H1 (cell line): ENCODE data around the gene SPSB2. TPM values are rescaled to one million over a fixed set of nuclear protein-coding genes. Genes with fewer than 3 reads are reported as not detected.
"Not testable (repeated sequence)": the region's sequence is repeated elsewhere in the genome, so short reads cannot be mapped to it uniquely, and the experiment has no call there.

Source experiments
- CTCF ChIA-PET: fragments of 300-600 bp; sonication (Branson Sonifier 250); formaldehyde crosslinking; loops from one replicate; lab custom pipeline; 2021; ENCODE audit not compliant: partially characterized antibody; lab: Charles Lee
- POLR2A ChIA-PET: fragments of 300-600 bp; sonication (Branson Sonifier 250); formaldehyde crosslinking; loops from one replicate; lab custom pipeline; 2021; ENCODE audit warnings: inconsistent platforms; ENCODE audit not compliant: partially characterized antibody; lab: Charles Lee
- DNase-seq, 2 experiments: peaks; one replicate each; pipeline versions ENCODE4 v3.0.0 to v3.0.0-alpha.2; 2010 to 2022; ENCODE audit warnings: low spot score in 2 of 2, low read depth in 1 of 2, mixed read lengths in 1 of 2
- FAIRE-seq: peaks from 2 replicates; lab custom pipeline; 2011; peaks lifted over from hg19 to GRCh38; lab: Jason Lieb, UNC
- H2AFZ ChIP-seq: 2 replicates; pipeline ENCODE4 v1.8.1; 2012; ENCODE audit warnings: low read length, inconsistent platforms
- H2AK5ac ChIP-seq: 2 replicates; pipeline ENCODE4 v1.6.1; 2013; ENCODE audit warnings: low read depth, low read length
- H2BK120ac ChIP-seq: replicated peaks from 2 replicates; pipeline ENCODE3; 2013; ENCODE audit warnings: low read depth, low read length, inconsistent platforms
- H2BK12ac ChIP-seq: 2 replicates; pipeline ENCODE4 v1.6.1; 2013; ENCODE audit warnings: low read depth, low read length
- H2BK15ac ChIP-seq: 2 replicates; pipeline ENCODE4 v1.6.1; 2013; ENCODE audit warnings: low read length
- H2BK20ac ChIP-seq: 2 replicates; pipeline ENCODE4 v1.6.1; 2013; ENCODE audit warnings: low read length
- H2BK5ac ChIP-seq: 2 replicates; pipeline ENCODE4 v1.6.1; 2013; ENCODE audit warnings: low read depth, low read length
- H3K14ac ChIP-seq: 2 replicates; pipeline ENCODE4 v1.6.1; 2013; ENCODE audit warnings: inconsistent platforms; ENCODE audit not compliant: insufficient read length
- H3K18ac ChIP-seq: 2 replicates; pipeline ENCODE4 v1.6.1; 2013; ENCODE audit warnings: low read length; ENCODE audit errors: extremely low read depth
- H3K23ac ChIP-seq: 2 replicates; pipeline ENCODE4 v1.6.1; 2013; ENCODE audit warnings: inconsistent platforms; ENCODE audit not compliant: insufficient read length
- H3K23me2 ChIP-seq: 2 replicates; pipeline ENCODE4 v1.6.1; 2013; ENCODE audit warnings: low read depth, low read length
- H3K27ac ChIP-seq: 2 replicates; pipeline ENCODE4 v1.6.1; 2011; ENCODE audit warnings: low read depth, low read length, inconsistent platforms
- H3K27me3 ChIP-seq, 4 experiments: replicated peaks in 1 of 4; 1 replicate in 1 of 4; 2 replicates in 3 of 4; pipeline versions ENCODE4 v1.6.1 to v1.8.1; 2011 to 2013; ENCODE audit warnings: low read length in 3 of 4, mild to moderate bottlenecking in 3 of 4, inconsistent platforms in 2 of 4, mixed read lengths in 2 of 4, moderate library complexity in 1 of 4; ENCODE audit not compliant: control insufficient read depth in 3 of 4, insufficient read depth in 3 of 4; ENCODE audit errors: extremely low read depth in 1 of 4
- H3K36me3 ChIP-seq, 4 experiments: 2 replicates each; pipeline versions ENCODE4 v1.6.1 to v1.8.1; 2011 to 2013; ENCODE audit warnings: mild to moderate bottlenecking in 4 of 4, low read length in 3 of 4, moderate library complexity in 2 of 4, control low read depth in 1 of 4, inconsistent platforms in 1 of 4; ENCODE audit not compliant: insufficient read depth in 4 of 4, control insufficient read depth in 2 of 4
- H3K4ac ChIP-seq: replicated peaks from 2 replicates; pipeline ENCODE3; 2013; ENCODE audit warnings: low read length, low read depth, mixed read lengths, inconsistent platforms; ENCODE audit not compliant: insufficient read length
- H3K4me1 ChIP-seq, 4 experiments: replicated peaks in 1 of 4; 1 replicate in 1 of 4; 2 replicates in 3 of 4; pipeline versions ENCODE4 v1.6.1 to v1.8.1; 2011 to 2013; ENCODE audit warnings: low read length in 3 of 4, inconsistent platforms in 2 of 4, mixed read lengths in 1 of 4; ENCODE audit not compliant: insufficient read depth in 4 of 4, control insufficient read depth in 3 of 4
- H3K4me2 ChIP-seq, 2 experiments: 2 replicates each; pipeline versions ENCODE4 v1.6.1 to v1.8.1; 2011 to 2013; ENCODE audit warnings: low read depth in 2 of 2, low read length in 2 of 2, control low read depth in 1 of 2, inconsistent platforms in 1 of 2, mild to moderate bottlenecking in 1 of 2; ENCODE audit not compliant: insufficient read depth in 1 of 2
- H3K4me3 ChIP-seq, 4 experiments: fragments of 200-600, 300-600 bp in 1 of 4; sonication (generic), shearing (Covaris generic), sonication (Bioruptor Twin) in 1 of 4; 2 replicates each; pipeline versions ENCODE4 v1.5.1 to v1.8.1; 2011 to 2016; ENCODE audit warnings: low read length in 4 of 4, low read depth in 3 of 4, control low read depth in 2 of 4, inconsistent platforms in 2 of 4, mild to moderate bottlenecking in 2 of 4, mixed read lengths in 1 of 4, moderate library complexity in 1 of 4; ENCODE audit not compliant: insufficient read depth in 2 of 4; ENCODE audit errors: extremely low read depth in 1 of 4
- H3K56ac ChIP-seq: replicated peaks from 2 replicates; pipeline ENCODE3; 2013; ENCODE audit warnings: low read depth, mild to moderate bottlenecking, mixed read lengths, low read length, inconsistent platforms; ENCODE audit not compliant: insufficient read length
- H3K79me1 ChIP-seq: 2 replicates; pipeline ENCODE4 v1.6.1; 2013; ENCODE audit warnings: low read depth, low read length, control low read depth
- H3K79me2 ChIP-seq, 2 experiments: 2 replicates each; pipeline versions ENCODE4 v1.6.1 to v1.8.1; 2012 to 2013; ENCODE audit warnings: low read length in 2 of 2, mild to moderate bottlenecking in 2 of 2, inconsistent platforms in 1 of 2; ENCODE audit not compliant: insufficient read depth in 2 of 2, control insufficient read depth in 1 of 2
- H3K9ac ChIP-seq, 4 experiments: replicated peaks in 1 of 4; 1 replicate in 1 of 4; 2 replicates in 3 of 4; pipeline versions ENCODE4 v1.6.1 to v1.8.1; 2011 to 2013; ENCODE audit warnings: low read depth in 3 of 4, low read length in 3 of 4, control low read depth in 2 of 4, mild to moderate bottlenecking in 2 of 4, moderate library complexity in 2 of 4, inconsistent platforms in 1 of 4; ENCODE audit errors: extremely low read depth in 1 of 4
- H3K9me3 ChIP-seq, 2 experiments: 2 replicates each; pipeline versions ENCODE4 v1.6.1 to v1.8.1; 2012 to 2013; ENCODE audit warnings: mild to moderate bottlenecking in 2 of 2, moderate library complexity in 2 of 2, control low read depth in 1 of 2, inconsistent platforms in 1 of 2, low read depth in 1 of 2, low read length in 1 of 2, mixed read lengths in 1 of 2; ENCODE audit not compliant: insufficient read depth in 2 of 2
- H4K20me1 ChIP-seq, 2 experiments: replicated peaks in 1 of 2; 2 replicates each; pipeline versions ENCODE3 to v1.8.1; 2011 to 2013; ENCODE audit warnings: inconsistent platforms in 2 of 2, low read length in 2 of 2, mild to moderate bottlenecking in 1 of 2; ENCODE audit not compliant: insufficient read depth in 2 of 2, control insufficient read depth in 1 of 2
- H4K5ac ChIP-seq: 2 replicates; pipeline ENCODE4 v1.6.1; 2013; ENCODE audit warnings: low read length, low read depth, mixed read lengths, inconsistent platforms; ENCODE audit not compliant: insufficient read length
- H4K8ac ChIP-seq: 2 replicates; pipeline ENCODE4 v1.8.0; 2013; ENCODE audit warnings: mild to moderate bottlenecking, moderate library complexity, low read length, inconsistent platforms; ENCODE audit not compliant: insufficient read depth; ENCODE audit errors: extremely low read depth
- H4K91ac ChIP-seq: replicated peaks from 2 replicates; pipeline ENCODE3; 2013; ENCODE audit warnings: low read length, mixed read lengths, inconsistent platforms; ENCODE audit not compliant: insufficient read length
- WGBS, 2 experiments: shearing (Covaris generic) in 1 of 2; methylation state at CpG; one replicate each; pipeline versions ENCODE4 v1.1.6 to v1.1.7; 2013 to 2015; ENCODE audit warnings: low lambda C conversion rate in 2 of 2, mixed read lengths in 2 of 2, inconsistent platforms in 1 of 2, low coverage in 1 of 2, missing lambda C conversion rate in 1 of 2; ENCODE audit not compliant: insufficient replicate concordance in 2 of 2, insufficient coverage in 1 of 2, insufficient read length in 1 of 2; ENCODE audit errors: extremely low coverage in 1 of 2, missing lambda C conversion rate in 1 of 2; 5-methylcytosine and 5-hydroxymethylcytosine counted together
- polyA plus RNA-seq, 7 experiments: library from polyadenylated mRNA; depleted of rRNA in 3 of 7; stranded (reverse) in 5 of 7; unstranded in 2 of 7; fragments of >200 nt in 5 of 7; fragments of 200-250 nt in 2 of 7; gene quantifications; 1 replicate in 5 of 7; 2 replicates in 1 of 7; 4 replicates in 1 of 7; pipeline versions ENCODE4 v1.2.1 to v1.2.3, GENCODE V29; 2011 to 2013; ENCODE audit warnings: missing spikeins in 2 of 7, mixed read lengths in 2 of 7
- total RNA-seq: library from RNA; stranded (reverse); fragmentation: NEBNext Ultra II Directional; extraction: Animal tissue kit (Norgen Biotek cat#: 25700); gene quantifications from 2 replicates; pipeline ENCODE4 v1.2.1, GENCODE V29; 2021

SPSB2 gene
- total and polyA plus RNA-seq, 2 of the 8 experiments (the other 6 are each of a cell fraction or from before 2014, with no cell fraction given): 13.0 to 23.2 TPM

DNA sequence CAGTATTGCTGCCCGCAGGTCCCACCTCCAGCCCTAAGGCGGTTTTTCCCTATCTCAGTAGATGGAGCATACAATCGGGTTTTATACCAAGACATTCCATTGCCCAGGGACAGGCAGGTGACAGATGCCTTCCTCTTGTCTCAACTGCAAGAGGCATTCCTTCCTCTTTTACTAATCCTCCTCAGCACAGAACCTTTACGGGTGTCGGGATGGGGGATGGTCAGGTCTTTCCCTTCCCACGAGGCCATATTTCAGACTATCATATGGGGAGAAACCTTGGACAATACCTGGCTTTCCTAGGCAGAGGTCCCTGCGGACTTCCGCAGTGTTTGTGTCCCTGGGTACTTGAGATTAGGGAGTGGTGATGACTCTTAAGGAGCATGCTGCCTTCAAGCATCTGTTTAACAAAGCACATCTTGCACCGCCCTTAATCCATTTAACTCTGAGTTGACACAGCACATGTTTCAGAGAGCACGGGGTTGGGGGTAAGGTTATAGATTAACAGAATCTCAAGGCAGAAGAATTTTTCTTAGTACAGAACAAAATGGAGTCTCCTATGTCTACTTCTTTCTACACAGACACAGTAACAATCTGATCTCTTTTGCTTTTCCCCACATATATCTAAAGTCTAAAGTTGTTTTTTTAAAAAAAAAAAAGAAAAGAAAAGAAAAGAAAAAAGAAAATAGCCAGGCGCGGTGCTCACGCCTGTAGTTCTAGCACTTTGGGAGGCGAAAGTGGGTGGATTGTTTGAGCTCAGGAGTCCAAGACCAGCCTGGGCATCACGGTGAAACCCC is 13.3 kb upstream of the SPSB2 start:
- not testable (repeated sequence) for H2AK5ac ChIP-seq, H3K4ac ChIP-seq, H3K56ac ChIP-seq, H4K8ac ChIP-seq, H3K9ac ChIP-seq, H3K27ac ChIP-seq, FAIRE-seq, H2BK12ac ChIP-seq, H3K27me3 ChIP-seq, H3K23me2 ChIP-seq, H4K20me1 ChIP-seq, H3K14ac ChIP-seq, H3K23ac ChIP-seq, H3K9me3 ChIP-seq, H4K91ac ChIP-seq, H3K79me1 ChIP-seq, H2BK120ac ChIP-seq, H2AFZ ChIP-seq, H3K79me2 ChIP-seq, H3K4me3 ChIP-seq, H2BK20ac ChIP-seq, H2BK15ac ChIP-seq, DNase-seq
- Histone ChIP-seq H2BK5ac (peak overlapping the region; percentile 52; the same call in 1 of the 2 replicates), H3K4me1 (peaks cover 2 to 13% (median 8%) of the 10 kb centered on the region in 4 experiments; a peak in 6 of 7 replicates), H3K4me2 (peak overlapping the region; percentile 15 to 54; a peak in 3 of 4 replicates), H3K18ac (peak overlapping the region; percentile 60), H3K36me3 (peaks cover 0 to 20% (median 1%) of the 10 kb centered on the region in 4 experiments; a peak in 4 of 8 replicates), H4K5ac (peak overlapping the region; percentile 44)
- 54% methylated on average over 10 of the region's 15 CpGs; no CpG with 5 or more reads in 1 of the 2 experiments for WGBS, 2 experiments
- POLR2A ChIA-PET: interaction anchor here (0.6 to 7.8 kb wide), 9 partner anchors 14 to 82 kb away, joined by 3 to 86 read pairs (median 4); partner anchors contain the start of genes C12orf57, ENO2, RNU7-1 and SPSB2
- CTCF ChIA-PET: interaction anchor here (1.4 to 3.1 kb wide), 3 partner anchors 10 to 15 kb away, joined by 4 to 18 read pairs (median 18); partner anchors contain the start of gene SPSB2
